ENCODE data around the gene CD101. TPM values are rescaled to one million over a fixed set of nuclear protein-coding genes. Genes with fewer than 3 reads are reported as not detected.

The CD101 gene
- polyA plus RNA-seq, 3 donors, result 27.2 to 101 (median 54.7) TPM

DNA sequence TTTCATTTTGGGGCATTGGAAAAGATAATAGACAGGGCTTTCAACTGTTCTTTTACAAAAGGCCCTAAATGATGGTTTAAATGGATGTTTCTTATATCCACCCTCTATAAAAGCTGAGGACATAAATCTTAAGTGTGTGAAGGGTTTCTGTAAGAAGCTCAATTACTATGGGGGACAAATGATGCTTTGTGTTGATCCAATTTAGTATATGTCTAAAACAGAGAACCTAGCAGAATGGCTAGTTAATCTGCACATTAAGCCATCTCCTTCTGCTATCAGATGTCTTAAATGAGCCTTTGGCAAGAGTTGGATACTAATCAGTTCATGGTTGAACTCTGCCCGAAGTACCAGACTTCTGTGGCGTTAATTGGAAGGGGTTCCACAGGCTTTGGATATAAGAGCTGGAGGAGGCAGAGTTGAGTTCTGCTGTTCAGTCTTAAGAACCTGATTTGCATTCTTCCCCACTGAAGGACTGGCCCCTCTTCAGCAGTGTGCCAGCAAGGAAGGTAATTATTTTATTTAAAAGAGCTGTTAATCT lies 48.8 kb upstream of the CD101 start:
- intact Hi-C loops (cut with micrococcal nuclease), result no loop called here
- TF ChIP-seq, protein P1, sequence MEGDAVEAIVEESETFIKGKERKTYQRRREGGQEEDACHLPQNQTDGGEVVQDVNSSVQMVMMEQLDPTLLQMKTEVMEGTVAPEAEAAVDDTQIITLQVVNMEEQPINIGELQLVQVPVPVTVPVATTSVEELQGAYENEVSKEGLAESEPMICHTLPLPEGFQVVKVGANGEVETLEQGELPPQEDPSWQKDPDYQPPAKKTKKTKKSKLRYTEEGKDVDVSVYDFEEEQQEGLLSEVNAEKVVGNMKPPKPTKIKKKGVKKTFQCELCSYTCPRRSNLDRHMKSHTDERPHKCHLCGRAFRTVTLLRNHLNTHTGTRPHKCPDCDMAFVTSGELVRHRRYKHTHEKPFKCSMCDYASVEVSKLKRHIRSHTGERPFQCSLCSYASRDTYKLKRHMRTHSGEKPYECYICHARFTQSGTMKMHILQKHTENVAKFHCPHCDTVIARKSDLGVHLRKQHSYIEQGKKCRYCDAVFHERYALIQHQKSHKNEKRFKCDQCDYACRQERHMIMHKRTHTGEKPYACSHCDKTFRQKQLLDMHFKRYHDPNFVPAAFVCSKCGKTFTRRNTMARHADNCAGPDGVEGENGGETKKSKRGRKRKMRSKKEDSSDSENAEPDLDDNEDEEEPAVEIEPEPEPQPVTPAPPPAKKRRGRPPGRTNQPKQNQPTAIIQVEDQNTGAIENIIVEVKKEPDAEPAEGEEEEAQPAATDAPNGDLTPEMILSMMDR (IDR thresholded peaks at IDR 0.05), result no peak
- Histone ChIP-seq H4K20me1 (ENCODE audit: insufficient read depth, low read length) (no peaks in the 10 kb centered on the region), H3K27ac (ENCODE audit: low read depth in 1 of 2, low read length in 2 of 2) (no peak overlapping the region), H3K9me3 (replicated peaks in 1 of 2; ENCODE audit: control insufficient read depth in 1 of 2, insufficient read depth in 1 of 2, low read length in 2 of 2) (no peaks in the 10 kb centered on the region), H3K27me3 (ENCODE audit: control insufficient read depth in 2 of 2, insufficient read depth in 2 of 2, low read length in 2 of 2) (no peaks in the 10 kb centered on the region), H3K4me3 (replicated peaks in 1 of 3; ENCODE audit: low read depth in 2 of 3, low read length in 3 of 3) (no peak overlapping the region), H2AFZ (ENCODE audit: insufficient read depth, low read depth, low read length, poor library complexity, severe bottlenecking) (no peak overlapping the region), H3K79me2 (ENCODE audit: insufficient read depth, low read length) (no peaks in the 10 kb centered on the region), H3K4me2 (replicated peaks; ENCODE audit: extremely low read depth, low read length, poor library complexity, severe bottlenecking) (no peak overlapping the region), H3K9ac (ENCODE audit: insufficient read depth, low read length, poor library complexity, severe bottlenecking) (no peak overlapping the region), H3K36me3 (replicated peaks in 1 of 2; ENCODE audit: control insufficient read depth in 1 of 2, insufficient read depth in 2 of 2, low read length in 2 of 2) (no peaks in the 10 kb centered on the region), H3K4me1 (ENCODE audit: control insufficient read depth in 1 of 2, insufficient read depth in 2 of 2, low read length in 2 of 2) (no peaks in the 10 kb centered on the region)
- H3K9me3 Mint-ChIP-seq, result no peaks in the 10 kb centered on the region
- peaks cover 0 to 2% (median 2%) of the 10 kb centered on the region in 3 donors for H3K27me3 Mint-ChIP-seq (ENCODE audit: low read depth in 3 of 3)
- no peak overlapping the region for H3K27ac Mint-ChIP-seq
- no peak for DNase-seq
- 100% methylated on average over 2 of the region's 2 CpGs for WGBS (ENCODE audit: insufficient coverage)
- H3K4me1 Mint-ChIP-seq, result peaks cover 2% of the 10 kb centered on the region
- no peaks in the 10 kb centered on the region for H3K36me3 Mint-ChIP-seq
- no peak overlapping the region for H3K4me3 Mint-ChIP-seq

DNA sequence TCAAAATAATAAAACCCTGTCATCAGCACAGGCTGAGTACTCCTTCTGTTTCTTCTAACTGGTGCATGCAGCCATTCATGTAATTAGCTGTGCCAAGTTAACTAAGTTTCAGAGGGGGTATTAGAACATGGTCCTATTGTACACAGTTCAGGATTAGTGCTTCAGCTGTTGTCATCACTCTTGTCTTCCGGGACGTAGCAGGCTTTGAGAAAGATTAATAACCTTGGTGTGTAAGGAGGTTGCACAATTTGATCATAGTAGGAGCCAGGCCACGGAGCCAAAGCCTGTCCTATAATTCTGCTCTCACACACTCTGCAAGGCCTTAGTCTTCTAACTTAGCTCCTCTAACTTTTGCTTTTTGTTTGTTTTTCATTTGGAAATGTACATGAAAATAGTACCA lies 47.1 kb upstream of the CD101 start:
- H3K36me3 Mint-ChIP-seq, result no peaks in the 10 kb centered on the region
- H3K36me3 ChIP-seq (replicated peaks in 1 of 2; ENCODE audit: control insufficient read depth in 1 of 2, insufficient read depth in 2 of 2, low read length in 2 of 2), result no peaks in the 10 kb centered on the region
- no peak overlapping the region for H3K9ac ChIP-seq (ENCODE audit: insufficient read depth, low read length, poor library complexity, severe bottlenecking)
- H3K4me3 Mint-ChIP-seq, result no peak overlapping the region
- no peaks in the 10 kb centered on the region for H4K20me1 ChIP-seq (ENCODE audit: insufficient read depth, low read length)
- no peak overlapping the region for H2AFZ ChIP-seq (ENCODE audit: insufficient read depth, low read depth, low read length, poor library complexity, severe bottlenecking)
- intact Hi-C loops (cut with micrococcal nuclease), result no loop called here
- TF ChIP-seq, protein P1 (IDR thresholded peaks at IDR 0.05), result no peak
- no peak for DNase-seq
- H3K9me3 Mint-ChIP-seq, result no peaks in the 10 kb centered on the region
- no CpG with 5 or more reads among the region's 3 CpGs for WGBS (ENCODE audit: insufficient coverage)
- no peak overlapping the region for H3K4me3 ChIP-seq (replicated peaks in 1 of 3; ENCODE audit: low read depth in 2 of 3, low read length in 3 of 3)
- H3K9me3 ChIP-seq (replicated peaks in 1 of 2; ENCODE audit: control insufficient read depth in 1 of 2, insufficient read depth in 1 of 2, low read length in 2 of 2), result no peaks in the 10 kb centered on the region
- no peak overlapping the region for H3K4me2 ChIP-seq (replicated peaks; ENCODE audit: extremely low read depth, low read length, poor library complexity, severe bottlenecking)
- H3K27ac Mint-ChIP-seq, result no peak overlapping the region
- no peaks in the 10 kb centered on the region for H3K27me3 ChIP-seq (ENCODE audit: control insufficient read depth in 2 of 2, insufficient read depth in 2 of 2, low read length in 2 of 2)
- no peaks in the 10 kb centered on the region for H3K4me1 ChIP-seq (ENCODE audit: control insufficient read depth in 1 of 2, insufficient read depth in 2 of 2, low read length in 2 of 2)
- no peaks in the 10 kb centered on the region for H3K79me2 ChIP-seq (ENCODE audit: insufficient read depth, low read length)
- H3K27ac ChIP-seq (ENCODE audit: low read depth in 1 of 2, low read length in 2 of 2), result no peak overlapping the region
- H3K4me1 Mint-ChIP-seq, result peaks cover 2% of the 10 kb centered on the region
- peaks cover 0 to 2% (median 2%) of the 10 kb centered on the region in 3 donors for H3K27me3 Mint-ChIP-seq (ENCODE audit: low read depth in 3 of 3)

All from CD14-positive monocyte (primary cell).